Thymus (tissue), 11 donors: ENCODE results near the gene TRPV6. TPM values are rescaled to one million over a fixed set of nuclear protein-coding genes. Genes with fewer than 3 reads are reported as not detected.

Source experiments
- DNase-seq, 9 donors: peaks; one replicate each; pipeline ENCODE4 v3.0.0-alpha.2; 2013; ENCODE audit warnings: low spot score in 9 of 9, low read depth in 6 of 9, missing footprints in 1 of 9
- H3K27ac ChIP-seq, 2 donors: one replicate each; pipeline ENCODE4 v1.5.1; 2013; ENCODE audit warnings: control low read depth in 1 of 2, low read depth in 1 of 2, low read length in 1 of 2, mild to moderate bottlenecking in 1 of 2, moderate library complexity in 1 of 2
- H3K27me3 ChIP-seq, 2 donors: one replicate each; pipeline ENCODE4 v1.5.1; 2013; ENCODE audit warnings: low read length in 1 of 2; ENCODE audit not compliant: control insufficient read depth in 2 of 2, insufficient read depth in 1 of 2
- H3K36me3 ChIP-seq, 2 donors: one replicate each; pipeline ENCODE4 v1.5.1; 2013; ENCODE audit warnings: low read length in 1 of 2, mild to moderate bottlenecking in 1 of 2, moderate library complexity in 1 of 2; ENCODE audit not compliant: control insufficient read depth in 2 of 2, insufficient read depth in 2 of 2
- H3K4me1 ChIP-seq, 2 donors: one replicate each; pipeline ENCODE4 v1.5.1; 2013; ENCODE audit warnings: low read length in 2 of 2; ENCODE audit not compliant: control insufficient read depth in 2 of 2, insufficient read depth in 2 of 2
- H3K4me3 ChIP-seq, 2 donors: one replicate each; pipeline ENCODE4 v1.5.1; 2013; ENCODE audit warnings: low read length in 2 of 2, control low read depth in 1 of 2, mild to moderate bottlenecking in 1 of 2
- H3K9me3 ChIP-seq, 2 donors: one replicate each; pipeline ENCODE4 v1.5.1; 2013; ENCODE audit warnings: low read length in 1 of 2, mild to moderate bottlenecking in 1 of 2; ENCODE audit not compliant: control insufficient read depth in 2 of 2, insufficient read depth in 1 of 2
- WGBS: extraction: QIAGEN DNeasy Blood & Tissue Kit; methylation state at CpG from one replicate; pipeline ENCODE4 v1.1.7; 2013; 5-methylcytosine and 5-hydroxymethylcytosine counted together
- polyA plus RNA-seq: library from polyadenylated mRNA; stranded (reverse); fragments of 200-250 nt; gene quantifications from one replicate; pipeline ENCODE4 v1.2.3, GENCODE V29; 2013
- total RNA-seq: library from RNA; stranded (reverse); fragments of 120-200 nt; gene quantifications from one replicate; pipeline ENCODE4 v1.2.4, GENCODE V29; 2013
- donor health status: healthy.

TRPV6 gene
- total and polyA plus RNA-seq, 2 donors, result 0.24 to 1.1 TPM

- Histone ChIP-seq H3K36me3 (peaks cover 0 to 17% of the 10 kb centered on the region in 2 donors), H3K27ac (peak overlapping the region; percentile 79 to 90), H3K4me1 (peaks cover 13 to 43% of the 10 kb centered on the region in 2 donors), H3K27me3 (no peaks in the 10 kb centered on the region), H3K9me3 (peaks cover 0 to 5% of the 10 kb centered on the region in 2 donors), H3K4me3 (peak overlapping the region; percentile 80 to 83)
- DNase-seq, result peak in 2 of 9 donors; percentile 21 to 40
- 8% methylated on average over 43 of the region's 43 CpGs for WGBS
Observed at GRCh38 chr7:142855114-142855743, 30.3 kb downstream of the TRPV6 start.

GRCh38 chr7:142854372-142855113 is 31.0 kb downstream of the TRPV6 start, which contains the start of gene EPHB6:
Gene EPHB6 (plus strand): TSS chr7:142855076. CDS start chr7:142863228, 8,152 bp downstream.
- Histone ChIP-seq H3K9me3 (peaks cover 0 to 5% of the 10 kb centered on the region in 2 donors), H3K27ac (peak within 1 kb of the TSS; percentile 84 to 90), H3K36me3 (peaks cover 0 to 11% of the 10 kb centered on the region in 2 donors), H3K4me3 (peak within 1 kb of the TSS; percentile 80 to 83), H3K4me1 (peaks cover 13 to 43% of the 10 kb centered on the region in 2 donors), H3K27me3 (no peaks in the 10 kb centered on the region)
- WGBS, result under 1% methylated on average over 70 of the region's 70 CpGs
- DNase-seq, result peak in 7 of 9 donors; percentile 38 to 74 (median 56)

- peak; percentile 61 to 94 (median 81) for DNase-seq
- peaks cover 0 to 5% of the 10 kb centered on the region in 2 donors for H3K9me3 ChIP-seq
- H3K4me1 ChIP-seq, result peaks cover 13 to 39% of the 10 kb centered on the region in 2 donors
- H3K27ac ChIP-seq, result peak overlapping the region; percentile 84 to 90
- WGBS, result 1% methylated on average over 23 of the region's 23 CpGs
- no peaks in the 10 kb centered on the region for H3K27me3 ChIP-seq
- H3K4me3 ChIP-seq, result peak overlapping the region; percentile 80 to 83
- H3K36me3 ChIP-seq, result peaks cover 0 to 11% of the 10 kb centered on the region in 2 donors
Observed at GRCh38 chr7:142853739-142854371, 31.7 kb downstream of the TRPV6 start.

- Histone ChIP-seq H3K27me3 (no peaks in the 10 kb centered on the region), H3K27ac (no peak overlapping the region), H3K9me3 (peaks cover 0 to 5% of the 10 kb centered on the region in 2 donors), H3K4me1 (peaks cover 13 to 31% of the 10 kb centered on the region in 2 donors), H3K4me3 (no peak overlapping the region), H3K36me3 (peaks cover 0 to 2% of the 10 kb centered on the region in 2 donors)
- DNase-seq, result no peak
Observed at GRCh38 chr7:142851919-142852318, 33.6 kb downstream of the TRPV6 start.

- no peaks in the 10 kb centered on the region for H3K36me3 ChIP-seq
- H3K27ac ChIP-seq, result no peak overlapping the region
- no peak for DNase-seq
- 95% methylated on average over 4 of the region's 4 CpGs for WGBS
- no peak overlapping the region for H3K4me3 ChIP-seq
- peaks cover 8 to 24% of the 10 kb centered on the region in 2 donors for H3K4me1 ChIP-seq
- H3K9me3 ChIP-seq, result peaks cover 0 to 5% of the 10 kb centered on the region in 2 donors
- H3K27me3 ChIP-seq, result no peaks in the 10 kb centered on the region
Observed at GRCh38 chr7:142851269-142851668, 34.3 kb downstream of the TRPV6 start.

- 99% methylated on average over 2 of the region's 2 CpGs for WGBS
- H3K27ac ChIP-seq, result no peak overlapping the region
- no peaks in the 10 kb centered on the region for H3K9me3 ChIP-seq
- DNase-seq, result no peak
- H3K4me1 ChIP-seq, result peaks cover 3 to 7% of the 10 kb centered on the region in 2 donors
- H3K27me3 ChIP-seq, result no peaks in the 10 kb centered on the region
- H3K36me3 ChIP-seq, result no peaks in the 10 kb centered on the region
- no peak overlapping the region for H3K4me3 ChIP-seq
Observed at GRCh38 chr7:142847353-142847752, 38.2 kb downstream of the TRPV6 start.

GRCh38 chr7:142842251-142842766 is 43.2 kb downstream of the TRPV6 start:
- no peak for DNase-seq
- H3K27ac ChIP-seq, result no peak overlapping the region
- no peaks in the 10 kb centered on the region for H3K36me3 ChIP-seq
- WGBS, result 100% methylated on average over 1 of the region's 1 CpG
- no peaks in the 10 kb centered on the region for H3K27me3 ChIP-seq
- H3K4me1 ChIP-seq, result no peaks in the 10 kb centered on the region
- no peaks in the 10 kb centered on the region for H3K9me3 ChIP-seq
- no peak overlapping the region for H3K4me3 ChIP-seq

GRCh38 chr7:142838461-142839213 is 46.9 kb downstream of the TRPV6 start:
- WGBS, result 73% methylated on average over 4 of the region's 4 CpGs
- Histone ChIP-seq H3K27me3 (no peaks in the 10 kb centered on the region), H3K9me3 (no peaks in the 10 kb centered on the region), H3K4me1 (peaks cover 9 to 10% of the 10 kb centered on the region in 2 donors), H3K4me3 (no peak overlapping the region), H3K36me3 (no peaks in the 10 kb centered on the region), H3K27ac (no peak overlapping the region)
- DNase-seq, result no peak
